Esophagus mucosa (tissue), 1 donor: Measurements from ENCODE around the gene TRIM16. TPM values are rescaled to one million over a fixed set of nuclear protein-coding genes. Genes with fewer than 3 reads are reported as not detected.
"Not testable (repeated sequence)": the region's sequence is repeated elsewhere in the genome, so short reads cannot be mapped to it uniquely, and the experiment has no call there.

Source experiments
- ATAC-seq: fragments of 200-7000 bp; cut with Tn5 transposase; one replicate; pipeline ENCODE4 v1.9.1; 2020
- total RNA-seq: library from RNA; stranded (reverse); gene quantifications from one replicate; pipeline ENCODE4 v1.2.4, GENCODE V29; 2023
- donor health status: DM: yes; HTN: yes; CAD: no.

Gene TRIM16
- total RNA-seq, 1 donor from 2014 or later, result 145 TPM

GRCh38 chr17:15658296-15658695, 25.8 kb downstream of the TRIM16 start:
- peak; percentile 18 for ATAC-seq

GRCh38 chr17:15657868-15658267, 26.2 kb downstream of the TRIM16 start:
- peak; percentile 53 for ATAC-seq

- peak; percentile 49 for ATAC-seq
Observed at GRCh38 chr17:15654886-15655561, 29.1 kb downstream of the TRIM16 start.

GRCh38 chr17:15654401-15654800, 29.7 kb downstream of the TRIM16 start:
- ATAC-seq, result not testable (repeated sequence)

- no peak for ATAC-seq
Observed at GRCh38 chr17:15652960-15653359, 31.2 kb downstream of the TRIM16 start.

GRCh38 chr17:15651583-15652110, 32.5 kb downstream of the TRIM16 start:
- ATAC-seq, result peak; percentile 89

- ATAC-seq, result peak; percentile 0
Observed at GRCh38 chr17:15650741-15651582, 33.1 kb downstream of the TRIM16 start.

- ATAC-seq, result peak; percentile 32
Observed at GRCh38 chr17:15649861-15650421, 34.2 kb downstream of the TRIM16 start.

- no peak for ATAC-seq
Observed at GRCh38 chr17:15648386-15648785, 35.7 kb downstream of the TRIM16 start.

- peak; percentile 73 for ATAC-seq
Observed at GRCh38 chr17:15645942-15646312, 38.2 kb downstream of the TRIM16 start.

- ATAC-seq, result peak; percentile 11
Observed at GRCh38 chr17:15645099-15645941, 38.8 kb downstream of the TRIM16 start.

- ATAC-seq, result peak; percentile 52
Observed at GRCh38 chr17:15642505-15643251, 41.4 kb downstream of the TRIM16 start.

- not testable (repeated sequence) for ATAC-seq
Observed at GRCh38 chr17:15642014-15642413, 42.1 kb downstream of the TRIM16 start.

- ATAC-seq, result peak; percentile 41
Observed at GRCh38 chr17:15630930-15631453, 53.1 kb downstream of the TRIM16 start.

- peak; percentile 86 for ATAC-seq
Observed at GRCh38 chr17:15629991-15630390, 54.1 kb downstream of the TRIM16 start.

GRCh38 chr17:15623661-15624209, 60.4 kb downstream of the TRIM16 start:
- not testable (repeated sequence) for ATAC-seq

GRCh38 chr17:15623255-15623654, 60.9 kb downstream of the TRIM16 start:
- not testable (repeated sequence) for ATAC-seq

- peak; percentile 93 for ATAC-seq
Observed at GRCh38 chr17:15622124-15622523, 62.0 kb downstream of the TRIM16 start.

GRCh38 chr17:15619331-15620058, 64.6 kb downstream of the TRIM16 start, which contains the start of gene FBXW10B:
Gene FBXW10B (minus strand): TSS chr17:15619704. CDS start chr17:15619512, 192 bp downstream.
- not testable (repeated sequence) for ATAC-seq

- not testable (repeated sequence) for ATAC-seq
Observed at GRCh38 chr17:15616828-15617227, 67.3 kb downstream of the TRIM16 start.
